Upper lobe of right lung (tissue), 1 donor: ENCODE data around the gene CORO1C. TPM values are rescaled to one million over a fixed set of nuclear protein-coding genes. Genes with fewer than 3 reads are reported as not detected.

Experiments used
- ATAC-seq: fragments of 200-7000 bp; cut with Tn5 transposase; one replicate; pipeline ENCODE4 v1.9.1; 2020; ENCODE audit warnings: mild to moderate bottlenecking, moderate library complexity
- DNase-seq: peaks from one replicate; pipeline ENCODE4 v3.0.0-alpha.2; 2020
- H3K27ac ChIP-seq: fragments of 200-600 bp; one replicate; pipeline ENCODE4 v1.8.0; 2022
- H3K27me3 ChIP-seq: fragments of 200-600 bp; one replicate; pipeline ENCODE4 v1.8.0; 2022; ENCODE audit warnings: mild to moderate bottlenecking
- H3K36me3 ChIP-seq: fragments of 200-600 bp; one replicate; pipeline ENCODE4 v1.8.0; 2022
- H3K4me1 ChIP-seq: fragments of 200-600 bp; one replicate; pipeline ENCODE4 v1.8.0; 2022
- H3K4me3 ChIP-seq: fragments of 200-600 bp; one replicate; pipeline ENCODE4 v1.8.0; 2022; ENCODE audit warnings: mild to moderate bottlenecking
- H3K9me3 ChIP-seq: fragments of 200-600 bp; one replicate; pipeline ENCODE4 v1.8.0; 2022
- CTCF ChIP-seq: fragments of 200-600 bp; IDR thresholded peaks from one replicate; pipeline ENCODE4 v1.8.0; 2022; ENCODE audit warnings: antibody characterized with exemption
- intact Hi-C: fragments of 100-400 bp; cut with DNase I; formaldehyde crosslinking; loops from one replicate; pipeline ENCODE4 v1.11.0; 2022
- long read RNA-seq: library from polyadenylated mRNA; unstranded; transcript quantifications from one replicate; pipeline ENCODE4 v2.0.0, GENCODE V29; 2021
- total RNA-seq: library from RNA; stranded (reverse); fragmentation: NEBNext Ultra II Directional; extraction: Animal tissue kit (Norgen Biotek cat#: 25700); gene quantifications from one replicate; pipeline ENCODE4 v1.2.1, GENCODE V29; 2021
- donor health status: DM: no; HTN: yes; CAD: no; lungs with severe emphysema.

CORO1C gene
- 257 TPM for total RNA-seq
- long read RNA-seq, transcript CORO1C-201 (11 exons, 3,892 nt), result major isoform, 117 of 157 reads
- long read RNA-seq, partial matches to known transcripts, result 18 of 157 reads
- long read RNA-seq, other reads (novel, unspliced or antisense), result 21 of 157 reads

- intact Hi-C loops, result no loop called here
- peak; percentile 81 for TF ChIP-seq CTCF
- DNase-seq (peak; percentile 99), ATAC-seq (peak; percentile 93)
- Histone ChIP-seq H3K27ac (peak within 1 kb of the TSS; percentile 91), H3K27me3 (no peaks in the 10 kb centered on the region), H3K4me3 (peak within 1 kb of the TSS; percentile 83), H3K9me3 (no peaks in the 10 kb centered on the region), H3K4me1 (peaks cover 14% of the 10 kb centered on the region), H3K36me3 (no peaks in the 10 kb centered on the region)
Observed at GRCh38 chr12:108731105-108731865, at the start of gene CORO1C. Gene CORO1C, minus strand, starts transcription at chr12:108731518. Its CDS starts 30,200 bp downstream, at chr12:108701318.

DNA sequence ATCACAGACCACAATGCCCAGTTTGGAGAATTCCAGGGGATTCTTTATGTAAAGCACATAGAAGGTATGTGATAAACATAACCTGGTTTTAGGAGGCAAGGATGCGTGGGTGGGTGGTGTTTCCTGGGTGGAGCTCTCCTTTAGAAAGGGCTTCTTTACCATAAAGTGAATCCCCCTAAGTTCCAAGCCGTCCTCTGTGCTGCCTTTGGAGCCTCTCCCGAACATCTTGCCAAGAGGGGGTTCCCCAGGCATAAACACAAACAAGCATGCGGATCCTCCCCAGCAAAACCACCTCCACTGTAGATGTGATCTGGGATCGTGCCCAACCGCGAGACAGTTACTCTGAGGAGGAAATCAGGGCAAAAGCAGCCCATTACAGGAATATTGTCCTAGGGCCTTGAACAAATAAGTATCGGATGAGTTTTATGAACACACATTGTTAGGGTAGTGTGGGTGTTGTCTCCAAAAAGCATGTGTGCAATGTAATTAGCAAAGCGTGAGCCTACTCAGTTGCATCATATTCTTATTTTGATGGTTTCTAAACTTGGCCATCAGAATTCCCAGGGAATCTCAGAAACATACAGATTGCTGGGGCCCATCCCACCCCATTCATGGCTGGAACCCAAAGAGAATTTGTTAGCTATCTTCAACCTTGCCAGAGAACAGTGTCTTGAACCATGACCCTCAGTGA is 48.8 kb upstream of the CORO1C start:
- Histone ChIP-seq H3K4me1 (peaks cover 17% of the 10 kb centered on the region), H3K36me3 (peaks cover 11% of the 10 kb centered on the region), H3K27me3 (no peaks in the 10 kb centered on the region), H3K4me3 (no peak overlapping the region), H3K27ac (no peak overlapping the region), H3K9me3 (no peaks in the 10 kb centered on the region)
- intact Hi-C loops, result no loop called here
- ATAC-seq, result no peak
- no peak for TF ChIP-seq CTCF
- no peak for DNase-seq

- Histone ChIP-seq H3K27me3 (no peaks in the 10 kb centered on the region), H3K27ac (no peak overlapping the region), H3K9me3 (no peaks in the 10 kb centered on the region), H3K4me1 (peaks cover 22% of the 10 kb centered on the region), H3K36me3 (peaks cover 3% of the 10 kb centered on the region), H3K4me3 (no peak overlapping the region)
- TF ChIP-seq CTCF, result no peak
- intact Hi-C loops, result no loop called here
- ATAC-seq, result no peak
- DNase-seq, result no peak
Observed at GRCh38 chr12:108778053-108778452, 46.7 kb upstream of the CORO1C start.

DNA sequence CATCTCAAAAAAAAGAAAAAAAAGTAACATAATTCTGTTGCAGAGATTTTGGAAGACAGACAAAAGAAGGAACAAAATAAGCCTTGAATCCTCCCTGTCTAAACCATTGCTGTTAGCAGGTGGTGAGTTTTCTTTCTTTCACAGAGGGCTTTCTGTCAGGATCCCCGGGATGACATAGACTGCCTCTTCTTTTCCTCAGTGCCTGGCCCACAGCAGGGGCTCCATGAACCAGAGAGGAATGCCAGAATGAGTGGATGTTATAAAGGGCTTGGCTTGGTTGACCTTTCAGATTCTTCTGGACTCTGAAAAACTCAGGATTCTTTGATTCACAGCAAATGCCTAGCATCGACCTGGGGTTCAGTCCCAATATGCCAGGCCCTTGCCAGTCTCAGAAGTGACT is 45.8 kb upstream of the CORO1C start:
- Histone ChIP-seq H3K4me3 (no peak overlapping the region), H3K27ac (no peak overlapping the region), H3K4me1 (peaks cover 28% of the 10 kb centered on the region), H3K36me3 (no peaks in the 10 kb centered on the region), H3K9me3 (no peaks in the 10 kb centered on the region), H3K27me3 (no peaks in the 10 kb centered on the region)
- intact Hi-C loops, result no loop called here
- ATAC-seq (no peak), DNase-seq (no peak)
- no peak for TF ChIP-seq CTCF

DNA sequence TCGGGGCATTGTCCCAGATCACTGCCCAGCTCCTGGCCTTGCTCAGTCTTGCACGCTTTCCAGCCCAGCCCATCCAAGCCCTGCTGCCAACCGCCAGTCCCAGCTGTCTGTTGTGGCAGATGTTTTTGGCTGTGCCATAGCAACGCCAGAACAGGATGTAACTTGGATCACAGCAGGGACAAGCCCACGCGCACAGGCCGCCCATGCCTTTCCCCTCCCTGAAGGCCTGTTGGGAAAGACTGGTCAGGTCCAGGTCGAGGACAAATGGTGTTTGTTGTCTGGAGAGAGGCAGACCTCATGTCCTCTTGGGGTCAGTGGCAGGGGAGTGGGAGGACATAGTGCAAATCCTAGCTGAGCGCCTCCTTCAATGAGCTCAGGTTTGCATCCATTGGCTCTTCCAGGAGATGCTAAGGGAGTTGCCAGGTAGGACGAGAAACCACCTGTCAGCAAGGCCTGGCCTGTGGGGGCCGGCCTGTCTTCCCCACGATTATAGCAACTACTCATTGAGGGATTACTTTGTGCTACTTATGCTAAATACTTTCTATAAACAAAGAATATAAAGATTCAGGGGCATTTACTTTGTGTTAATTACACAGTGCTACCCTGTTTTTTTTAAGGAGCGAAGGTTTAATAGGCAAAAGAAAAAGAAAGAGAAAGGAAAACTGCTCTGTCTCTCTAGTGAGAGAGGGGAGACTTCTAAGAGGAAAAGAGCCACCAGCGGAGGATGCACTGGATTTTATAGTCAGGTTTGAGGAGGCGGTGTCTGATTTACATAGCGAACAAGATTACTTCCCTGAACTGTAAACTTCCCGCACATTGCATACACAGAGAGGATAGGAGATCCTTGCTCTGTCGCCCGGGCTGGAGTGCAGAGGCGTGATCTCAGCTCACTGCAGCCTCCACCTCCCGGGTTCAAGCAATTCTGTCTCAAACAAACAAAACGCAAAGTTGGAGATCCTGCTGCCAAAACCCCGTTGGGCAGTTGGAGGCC is 42.8 kb upstream of the CORO1C start:
- intact Hi-C loops, result no loop called here
- ATAC-seq (peak; percentile 92), DNase-seq (peak; percentile 87)
- H3K36me3 ChIP-seq, result no peaks in the 10 kb centered on the region
- H3K27ac ChIP-seq, result peak overlapping the region; percentile 73
- no peak for TF ChIP-seq CTCF
- H3K4me1 ChIP-seq, result peaks cover 20% of the 10 kb centered on the region
- H3K27me3 ChIP-seq, result no peaks in the 10 kb centered on the region
- H3K9me3 ChIP-seq, result no peaks in the 10 kb centered on the region
- H3K4me3 ChIP-seq, result no peak overlapping the region
